GM06990 (cell line): ENCODE results near the gene SNX30.

Experiments
- DNase-seq: peaks from one replicate; pipeline ENCODE4 v3.0.0-alpha.2; 2011; ENCODE audit not compliant: insufficient read length; ENCODE audit errors: extremely low read depth
- H3K27me3 ChIP-seq: replicated peaks from 2 replicates; pipeline ENCODE4 v1.6.0; 2011; ENCODE audit warnings: low read length; ENCODE audit not compliant: control insufficient read depth, insufficient read depth
- H3K36me3 ChIP-seq: 2 replicates; pipeline ENCODE4 v1.5.1; 2011; ENCODE audit warnings: low read length; ENCODE audit not compliant: control insufficient read depth, insufficient read depth
- H3K4me3 ChIP-seq: replicated peaks from 2 replicates; pipeline ENCODE4 v1.5.1; 2011; ENCODE audit warnings: low read depth, mild to moderate bottlenecking, control low read depth, low read length
- CTCF ChIP-seq: IDR thresholded peaks from 2 replicates; pipeline ENCODE4 v1.5.1; 2011; ENCODE audit warnings: low read length, control low read depth, mild to moderate bottlenecking, inconsistent platforms; ENCODE audit not compliant: insufficient read depth, poor library complexity, severe bottlenecking

The SNX30 gene

GRCh38 chr9:112844771-112845542 is 94.4 kb downstream of the SNX30 start:
- no peak overlapping the region for H3K4me3 ChIP-seq
- H3K27me3 ChIP-seq = no peaks in the 10 kb centered on the region
- peak; percentile 71 for DNase-seq
- H3K36me3 ChIP-seq = no peaks in the 10 kb centered on the region
- peak; percentile 96 for TF ChIP-seq CTCF

DNA sequence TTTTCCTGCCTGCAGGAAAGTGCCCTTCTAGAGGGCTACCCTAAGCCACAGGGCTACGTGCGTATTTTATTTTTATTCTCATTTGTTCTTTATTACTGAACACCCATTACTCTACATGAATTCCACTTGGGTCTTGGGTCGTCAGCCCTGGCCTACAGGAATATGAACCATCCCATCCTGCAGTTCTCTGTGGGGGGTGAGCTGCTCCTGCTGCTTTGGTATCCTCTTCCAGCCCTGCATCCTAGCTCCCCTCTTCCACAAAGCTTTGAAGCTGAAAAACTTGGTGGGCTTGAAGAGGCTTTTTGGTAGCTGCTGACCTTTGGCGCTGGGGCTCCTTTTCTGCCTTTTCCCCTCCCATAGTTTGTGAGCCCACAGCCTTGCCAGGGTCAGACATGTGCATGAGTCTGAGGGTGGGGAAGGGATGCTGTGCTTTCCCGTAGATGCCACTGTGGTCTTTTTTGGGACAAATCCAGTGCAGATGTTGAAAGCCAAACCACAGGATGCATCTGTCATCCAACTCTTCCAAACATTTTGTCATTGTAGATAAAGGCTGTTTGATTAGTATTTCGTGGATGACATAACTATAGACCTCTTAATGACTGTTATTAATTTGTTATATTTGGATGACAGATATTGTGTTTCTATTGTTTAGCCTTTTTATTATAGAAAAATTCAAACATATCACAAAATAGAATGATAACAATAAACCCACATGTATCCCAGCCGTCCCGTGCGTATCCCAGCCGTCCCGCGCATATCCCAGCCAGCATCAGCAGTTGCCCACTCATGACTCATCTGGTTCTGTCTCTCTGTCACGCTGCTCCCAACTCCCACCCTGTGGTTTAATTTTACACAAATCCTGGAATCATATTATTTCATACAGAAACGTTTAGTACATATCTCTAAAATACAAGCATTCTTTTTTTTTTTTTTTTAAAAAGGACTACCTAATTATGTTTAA is 96.2 kb downstream of the SNX30 start:
- no peak for DNase-seq
- no peaks in the 10 kb centered on the region for H3K27me3 ChIP-seq
- H3K4me3 ChIP-seq = no peak overlapping the region
- no peaks in the 10 kb centered on the region for H3K36me3 ChIP-seq
- no peak for TF ChIP-seq CTCF

DNA sequence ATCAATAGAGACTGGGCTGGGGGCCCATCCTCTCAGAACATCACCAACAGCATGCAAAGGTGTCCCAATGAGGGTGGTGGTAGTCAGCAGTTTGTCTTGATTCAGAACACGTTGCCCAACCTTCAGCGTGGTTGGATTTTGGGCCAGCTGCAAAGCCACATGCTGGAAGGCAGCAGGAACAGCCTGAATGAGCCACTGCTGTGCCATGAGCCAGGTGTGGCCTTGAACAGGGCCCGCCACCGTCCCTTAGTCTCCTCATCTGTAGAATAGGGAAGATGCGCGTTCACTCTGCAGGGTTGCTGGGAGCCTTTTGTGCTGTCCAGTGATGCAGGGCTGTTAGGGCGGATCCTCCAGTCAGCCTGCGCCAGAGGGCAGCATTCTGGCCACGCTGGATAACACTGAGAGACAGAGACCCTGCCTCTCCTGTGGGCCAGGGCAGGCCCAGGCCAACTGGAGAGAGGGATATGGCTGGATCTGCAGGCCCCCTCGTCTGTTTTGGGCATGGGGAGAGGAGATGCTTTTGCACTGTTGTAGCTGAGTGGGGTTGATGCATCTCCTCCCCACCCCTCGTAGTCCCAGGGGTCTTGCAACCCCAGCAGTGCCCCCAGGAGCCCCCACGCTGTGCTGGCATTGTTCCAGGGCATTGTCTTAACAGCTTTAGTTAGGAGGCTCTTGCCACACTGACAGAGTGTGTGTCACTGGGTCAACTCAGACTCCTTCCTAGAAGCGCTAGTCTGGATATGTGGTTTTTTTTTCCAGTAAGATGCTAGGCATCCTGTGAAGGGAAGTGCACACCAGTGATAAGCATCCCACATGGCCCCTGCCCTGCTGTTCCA is 98.0 kb downstream of the SNX30 start:
- no peak for DNase-seq
- H3K27me3 ChIP-seq = no peaks in the 10 kb centered on the region
- no peak for TF ChIP-seq CTCF

DNA sequence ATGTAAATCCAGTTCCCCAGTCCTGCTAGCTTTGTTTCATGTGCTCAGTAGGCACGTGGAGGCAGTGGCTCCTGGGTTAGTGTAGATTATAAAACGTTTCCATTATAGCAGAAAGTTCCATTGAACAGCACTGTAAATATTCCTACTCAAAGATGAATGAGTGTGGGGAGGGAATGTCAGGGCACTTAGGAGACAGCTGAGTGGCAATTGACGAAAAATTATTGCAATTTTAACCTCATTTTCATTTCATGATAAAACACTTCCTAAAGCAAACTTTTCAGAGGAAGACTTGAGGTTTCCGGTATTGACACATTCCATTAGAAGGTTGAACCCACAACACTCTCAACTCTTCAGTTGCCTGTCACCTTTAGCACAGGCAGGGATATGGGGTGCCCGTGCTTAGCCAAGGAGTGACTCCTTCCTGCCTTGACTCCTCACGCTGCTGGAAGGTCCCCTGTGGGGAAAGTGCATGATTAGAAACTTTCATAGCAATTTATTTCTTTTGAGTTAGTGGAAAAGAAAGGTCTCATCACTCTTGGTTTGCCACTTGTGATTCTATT is 98.9 kb downstream of the SNX30 start:
- no peaks in the 10 kb centered on the region for H3K27me3 ChIP-seq
- no peak overlapping the region for H3K4me3 ChIP-seq
- no peak for DNase-seq
- TF ChIP-seq CTCF = no peak
- no peaks in the 10 kb centered on the region; the same call in 1 of the 2 replicates for H3K36me3 ChIP-seq

More for the DNA sequence above, 98.0 kb downstream of the SNX30 start:
- H3K4me3 ChIP-seq = no peak overlapping the region
- no peaks in the 10 kb centered on the region; the same call in 1 of the 2 replicates for H3K36me3 ChIP-seq

DNA sequence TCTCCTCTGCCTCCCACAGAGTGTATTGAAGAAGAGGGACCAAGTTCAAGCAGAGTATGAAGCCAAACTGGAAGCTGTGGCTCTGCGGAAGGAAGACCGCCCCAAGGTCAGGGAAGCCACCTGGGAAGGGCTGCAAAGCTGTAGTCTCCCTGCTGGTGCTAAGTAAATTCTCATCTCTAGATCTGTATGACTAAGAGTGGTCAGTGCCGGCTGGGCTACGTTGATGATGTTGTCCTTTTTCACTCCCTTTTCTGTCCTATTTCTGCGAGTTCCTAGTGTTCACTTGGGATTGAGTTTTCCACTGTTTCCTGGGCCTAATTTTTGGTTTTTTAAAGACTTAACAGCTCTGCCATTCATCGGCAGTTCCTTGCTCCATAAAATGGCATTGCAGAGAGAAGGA is 100.3 kb downstream of the SNX30 start:
- H3K4me3 ChIP-seq = no peak overlapping the region
- no peaks in the 10 kb centered on the region for H3K27me3 ChIP-seq
- no peaks in the 10 kb centered on the region; the same call in 1 of the 2 replicates for H3K36me3 ChIP-seq
- TF ChIP-seq CTCF = no peak
- no peak for DNase-seq
